Keratinocyte (primary cell): ENCODE results near the gene HOXA5.

Source experiments
- EZH2 ChIP-seq: IDR thresholded peaks from one replicate; pipeline ENCODE4 v1.6.1; 2012; ENCODE audit warnings: inconsistent platforms, mild to moderate bottlenecking, low read length, moderate library complexity
- TF ChIP-seq, protein P1 (sequence below), 3 experiments: IDR thresholded peaks in 1 of 3; conservative IDR thresholded peaks in 1 of 3; optimal IDR thresholded peaks in 1 of 3; 2 replicates in 2 of 3; 3 replicates in 1 of 3; pipeline versions ENCODE3 to v1.5.1; 2011; ENCODE audit warnings: low read length in 3 of 3, mild to moderate bottlenecking in 3 of 3, moderate library complexity in 2 of 3, control low read depth in 1 of 3, inconsistent platforms in 1 of 3; ENCODE audit not compliant: insufficient read depth in 2 of 3; ENCODE audit errors: extremely low read depth in 1 of 3

DNA sequence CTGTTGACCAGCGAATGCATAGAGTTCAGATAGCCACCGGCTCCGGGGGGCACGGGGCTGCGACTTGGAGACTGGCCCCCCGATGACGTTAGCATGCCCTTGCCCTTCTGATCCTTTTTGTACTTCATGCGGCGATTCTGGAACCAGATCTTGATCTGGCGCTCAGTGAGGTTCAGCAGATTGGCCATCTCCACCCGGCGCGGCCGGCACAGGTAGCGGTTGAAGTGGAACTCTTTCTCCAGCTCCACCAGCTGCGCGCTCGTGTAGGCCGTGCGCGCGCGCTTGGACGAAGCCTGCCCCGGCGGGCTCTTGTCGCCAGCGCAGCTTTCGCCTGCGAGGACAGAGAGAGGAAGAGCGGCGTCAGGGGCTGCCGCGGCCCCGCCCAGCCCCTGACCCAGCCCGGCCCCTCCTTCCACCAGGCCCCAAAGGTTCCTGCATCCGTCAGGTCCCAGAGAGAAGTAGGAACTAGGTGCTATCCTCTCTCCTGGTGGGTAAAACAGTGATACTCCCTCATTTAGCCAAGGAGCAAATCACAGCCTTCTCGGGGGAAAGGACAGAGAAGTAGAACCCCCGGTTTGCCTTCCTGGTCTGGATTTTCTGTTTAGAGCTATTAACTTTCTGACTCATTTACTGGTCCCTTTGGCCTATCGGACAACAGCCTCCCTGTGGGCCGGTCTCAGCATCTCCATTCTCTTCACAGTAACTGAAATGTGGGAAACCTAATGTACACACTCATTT, 34.9 kb downstream of the HOXA5 start:
- TF ChIP-seq, protein P1, sequence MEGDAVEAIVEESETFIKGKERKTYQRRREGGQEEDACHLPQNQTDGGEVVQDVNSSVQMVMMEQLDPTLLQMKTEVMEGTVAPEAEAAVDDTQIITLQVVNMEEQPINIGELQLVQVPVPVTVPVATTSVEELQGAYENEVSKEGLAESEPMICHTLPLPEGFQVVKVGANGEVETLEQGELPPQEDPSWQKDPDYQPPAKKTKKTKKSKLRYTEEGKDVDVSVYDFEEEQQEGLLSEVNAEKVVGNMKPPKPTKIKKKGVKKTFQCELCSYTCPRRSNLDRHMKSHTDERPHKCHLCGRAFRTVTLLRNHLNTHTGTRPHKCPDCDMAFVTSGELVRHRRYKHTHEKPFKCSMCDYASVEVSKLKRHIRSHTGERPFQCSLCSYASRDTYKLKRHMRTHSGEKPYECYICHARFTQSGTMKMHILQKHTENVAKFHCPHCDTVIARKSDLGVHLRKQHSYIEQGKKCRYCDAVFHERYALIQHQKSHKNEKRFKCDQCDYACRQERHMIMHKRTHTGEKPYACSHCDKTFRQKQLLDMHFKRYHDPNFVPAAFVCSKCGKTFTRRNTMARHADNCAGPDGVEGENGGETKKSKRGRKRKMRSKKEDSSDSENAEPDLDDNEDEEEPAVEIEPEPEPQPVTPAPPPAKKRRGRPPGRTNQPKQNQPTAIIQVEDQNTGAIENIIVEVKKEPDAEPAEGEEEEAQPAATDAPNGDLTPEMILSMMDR (optimal IDR thresholded peaks at IDR 0.05 in 1 of 3, IDR thresholded peaks at IDR 0.05 in 1 of 3, conservative IDR thresholded peaks at IDR 0.05 in 1 of 3; ENCODE audit: extremely low read depth in 1 of 3, insufficient read depth in 2 of 3, low read length in 3 of 3): no peak
- no peak for TF ChIP-seq EZH2
